Measurements from ENCODE around the gene MALRD1. TPM values are rescaled to one million over a fixed set of nuclear protein-coding genes. Genes with fewer than 3 reads are reported as not detected.

Gene MALRD1
- total RNA-seq, 4 donors from 2014 or later, result 0.94 to 4.5 (median 2.3) TPM; not detected in 1

- intact Hi-C loops (cut with DNase I), result no loop called here
- Histone ChIP-seq H3K27ac (no peak overlapping the region), H3K9me3 (no peaks in the 10 kb centered on the region), H3K4me1 (no peaks in the 10 kb centered on the region), H3K27me3 (no peaks in the 10 kb centered on the region), H3K36me3 (no peaks in the 10 kb centered on the region), H3K4me3 (replicated peaks in 1 of 3) (no peak overlapping the region)
- no peak for TF ChIP-seq CTCF (IDR thresholded peaks at IDR 0.05)
- TF ChIP-seq POLR2A (IDR thresholded peaks at IDR 0.05), result no peak
- no peak for DNase-seq
- WGBS, 2 donors, result 90 to 93% methylated on average over 1 of the region's 1 CpG
Measured at GRCh38 chr10:19580691-19581090, 532.1 kb downstream of the MALRD1 start.

GRCh38 chr10:19588608-19589007, 540.0 kb downstream of the MALRD1 start:
- Histone ChIP-seq H3K9me3 (no peaks in the 10 kb centered on the region), H3K4me1 (no peaks in the 10 kb centered on the region), H3K27ac (no peak overlapping the region), H3K36me3 (no peaks in the 10 kb centered on the region), H3K27me3 (no peaks in the 10 kb centered on the region), H3K4me3 (replicated peaks in 1 of 3) (no peak overlapping the region)
- intact Hi-C loops (cut with DNase I), result no loop called here
- no peak for DNase-seq
- TF ChIP-seq POLR2A (IDR thresholded peaks at IDR 0.05), result no peak
- TF ChIP-seq CTCF (IDR thresholded peaks at IDR 0.05), result no peak
- 70 to 79% methylated on average over 8 of the region's 8 CpGs for WGBS, 2 donors

DNA sequence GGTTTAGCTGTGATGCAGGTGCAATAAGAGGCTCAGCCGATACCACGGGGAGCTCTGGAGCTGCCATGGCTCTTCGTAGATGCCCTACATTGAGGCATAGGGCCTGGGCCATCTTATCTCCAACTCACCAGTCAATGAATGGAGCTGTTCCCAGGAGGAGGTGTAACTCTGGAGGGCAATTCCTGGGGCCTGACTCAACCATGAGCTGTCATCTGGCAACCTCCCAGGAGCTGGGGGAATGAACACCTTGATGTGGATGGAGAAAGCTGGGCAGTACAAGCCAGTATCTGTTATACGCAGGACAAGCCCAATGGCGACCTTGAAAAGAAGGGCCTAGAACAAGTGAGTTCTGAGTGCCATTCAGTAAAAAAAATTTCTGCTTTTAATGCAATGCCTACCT, 543.7 kb downstream of the MALRD1 start:
- DNase-seq, result no peak
- intact Hi-C loops (cut with DNase I), result no loop called here
- H3K27me3 ChIP-seq, result no peaks in the 10 kb centered on the region

DNA sequence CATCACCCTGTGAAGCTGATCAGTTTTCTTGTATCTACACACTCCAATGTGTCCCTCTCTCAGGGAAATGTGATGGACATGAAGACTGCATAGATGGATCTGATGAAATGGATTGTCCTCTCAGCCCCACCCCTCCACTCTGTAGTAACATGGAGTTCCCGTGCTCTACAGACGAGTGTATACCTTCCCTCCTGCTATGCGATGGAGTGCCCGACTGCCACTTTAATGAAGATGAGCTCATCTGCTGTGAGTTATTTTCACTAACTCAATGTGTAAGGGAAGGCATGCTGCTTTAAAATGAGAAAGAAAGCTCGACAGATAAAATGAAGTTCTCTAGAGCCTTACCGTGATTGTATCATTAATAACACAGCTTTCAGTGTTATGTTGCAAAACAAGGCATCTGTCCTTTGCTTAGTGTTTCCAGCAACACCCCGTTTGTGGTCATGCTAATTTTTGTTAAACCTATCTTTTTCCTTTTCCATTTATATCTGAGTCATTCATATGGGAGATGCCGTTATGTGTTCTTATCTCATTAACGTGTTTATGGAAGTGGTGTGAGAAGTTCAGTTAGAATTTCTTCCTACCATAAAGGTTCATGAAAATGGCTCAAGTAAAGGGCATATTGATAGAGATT, 546.7 kb downstream of the MALRD1 start:
- Histone ChIP-seq H3K27ac (no peak overlapping the region), H3K27me3 (no peaks in the 10 kb centered on the region), H3K9me3 (no peaks in the 10 kb centered on the region), H3K4me1 (no peaks in the 10 kb centered on the region), H3K4me3 (replicated peaks in 1 of 3) (no peak overlapping the region), H3K36me3 (no peaks in the 10 kb centered on the region)
- intact Hi-C loops (cut with DNase I), result no loop called here
- no peak for DNase-seq
- 91 to 92% methylated on average over 9 of the region's 9 CpGs for WGBS, 2 donors
- TF ChIP-seq CTCF (IDR thresholded peaks at IDR 0.05), result no peak
- no peak for TF ChIP-seq POLR2A (IDR thresholded peaks at IDR 0.05)

More for the DNA sequence above, 543.7 kb downstream of the MALRD1 start:
- TF ChIP-seq POLR2A (IDR thresholded peaks at IDR 0.05) (no peak), CTCF (IDR thresholded peaks at IDR 0.05) (no peak)
- Histone ChIP-seq H3K4me3 (replicated peaks in 1 of 3) (no peak overlapping the region), H3K27ac (no peak overlapping the region), H3K4me1 (no peaks in the 10 kb centered on the region), H3K36me3 (no peaks in the 10 kb centered on the region), H3K9me3 (no peaks in the 10 kb centered on the region)
- WGBS, 2 donors, result 92 to 93% methylated on average over 5 of the region's 5 CpGs

- 96 to 99% methylated on average over 2 of the region's 2 CpGs for WGBS, 2 donors
- no peak overlapping the region for H3K27ac ChIP-seq
- no peaks in the 10 kb centered on the region for H3K36me3 ChIP-seq
- intact Hi-C loops (cut with DNase I), result no loop called here
- no peaks in the 10 kb centered on the region for H3K4me1 ChIP-seq
- no peaks in the 10 kb centered on the region for H3K27me3 ChIP-seq
- no peak for DNase-seq
- H3K9me3 ChIP-seq, result no peaks in the 10 kb centered on the region
- no peak for TF ChIP-seq CTCF (IDR thresholded peaks at IDR 0.05)
- TF ChIP-seq POLR2A (IDR thresholded peaks at IDR 0.05), result no peak
- H3K4me3 ChIP-seq (replicated peaks in 1 of 3), result no peak overlapping the region
Measured at GRCh38 chr10:19605806-19606205, 557.2 kb downstream of the MALRD1 start.

Data from thyroid gland (tissue), 4 donors.